LoVo (cell line): ENCODE data around the gene SMIM34.
"Not testable (repeated sequence)": the region's sequence is repeated elsewhere in the genome, so short reads cannot be mapped to it uniquely, and the experiment has no call there.

ENCODE experiments used
- DNase-seq: peaks from one replicate; pipeline ENCODE4 v3.0.0-alpha.2; 2016; ENCODE audit warnings: low spot score

Gene SMIM34

DNA sequence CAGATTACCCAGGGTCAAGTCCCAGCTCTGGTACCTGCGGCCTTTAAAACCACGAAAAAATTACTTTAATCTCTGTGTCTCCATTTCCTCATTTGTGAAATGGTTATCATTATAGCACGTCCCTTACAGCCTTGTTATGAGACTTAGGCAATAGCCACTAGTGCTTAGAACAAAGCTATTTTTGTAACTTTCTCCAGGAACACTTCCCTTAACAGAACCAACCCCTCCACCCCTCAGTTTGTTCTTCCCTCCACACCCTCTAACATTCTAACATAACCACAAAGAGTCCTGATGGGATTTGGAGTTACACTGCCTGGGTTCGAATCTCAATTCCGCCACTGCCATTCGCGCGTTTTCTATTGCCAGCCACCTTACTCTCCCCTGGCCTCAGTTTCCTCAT, 49.3 kb downstream of the SMIM34 start:
- not testable (repeated sequence) for DNase-seq

DNA sequence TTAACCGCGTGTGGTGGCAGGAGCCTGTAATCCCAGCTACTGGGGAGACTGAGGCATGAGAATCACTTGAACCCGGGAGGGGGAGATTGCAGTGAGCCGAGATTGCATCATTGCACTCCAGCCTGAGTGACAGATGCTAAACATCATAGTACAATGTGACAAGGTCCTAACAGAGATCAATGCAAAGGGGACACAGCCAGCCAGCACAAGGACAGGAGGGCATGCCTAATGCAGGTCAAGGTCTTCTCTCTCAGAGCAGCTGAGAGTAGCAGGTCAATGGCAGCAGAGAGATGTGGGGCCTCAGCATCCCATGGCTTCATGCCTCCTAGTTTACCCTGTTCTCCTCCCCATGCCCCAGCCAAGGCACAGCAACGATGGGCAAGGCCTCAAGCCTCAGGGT, 51.4 kb downstream of the SMIM34 start:
- DNase-seq = no peak

- no peak for DNase-seq
Observed at GRCh38 chr21:34369741-34370140, 54.0 kb downstream of the SMIM34 start.
